HTR-8/SVneo (cell line): ENCODE data around the gene ZNF331.
A peak's percentile ranks its signal among the peaks of the same experiment; 100 is the strongest.

Experiments
- DNase-seq: peaks from one replicate; pipeline ENCODE4 v3.0.0; 2011; ENCODE audit warnings: low spot score, mixed read lengths; ENCODE audit not compliant: insufficient read length
- FAIRE-seq: peaks from 2 replicates; lab custom pipeline; 2011; peaks lifted over from hg19 to GRCh38; lab: Jason Lieb, UNC

ZNF331 gene

DNA sequence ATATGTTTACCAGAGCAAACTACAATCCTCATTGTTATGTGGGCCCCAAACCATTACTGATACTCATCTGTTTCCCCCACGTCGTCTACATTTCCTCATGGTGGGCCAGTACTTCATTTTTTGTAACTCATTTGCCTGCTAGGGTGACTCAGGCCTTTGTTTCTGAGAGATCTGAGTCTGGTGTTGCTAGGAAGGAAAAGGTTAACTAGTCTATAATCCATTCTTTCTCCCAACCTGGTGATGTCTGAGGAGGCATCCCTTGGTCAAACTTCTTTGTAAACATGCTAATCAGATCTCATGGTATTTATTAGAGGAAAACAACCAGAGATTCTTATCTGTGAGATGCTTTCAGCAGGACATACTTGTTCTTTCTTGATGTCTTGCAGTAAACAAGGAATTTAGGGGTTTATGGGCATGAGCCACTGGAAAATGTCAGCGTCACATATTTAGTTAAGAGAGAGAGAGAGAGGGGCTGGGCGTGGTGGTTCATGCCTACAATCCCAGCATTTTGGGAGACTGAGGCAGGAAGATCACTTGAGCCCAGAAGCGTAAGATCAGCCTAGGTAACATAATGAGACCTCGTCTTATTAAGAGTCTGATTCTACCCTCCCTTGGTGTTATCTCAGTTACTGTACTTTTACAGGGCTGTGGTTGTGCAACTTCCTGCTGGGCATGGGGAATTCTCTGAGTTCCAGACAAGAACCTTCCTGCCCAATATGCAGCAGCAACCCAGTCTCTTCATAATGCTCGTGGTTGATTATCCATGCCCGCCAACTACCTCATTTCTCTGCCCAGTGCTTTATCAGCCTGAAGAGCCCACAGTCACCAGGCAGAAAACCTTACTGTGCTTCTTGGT is 84.2 kb downstream of the ZNF331 start:
- FAIRE-seq = no peak
- peak; percentile 48 for DNase-seq

DNA sequence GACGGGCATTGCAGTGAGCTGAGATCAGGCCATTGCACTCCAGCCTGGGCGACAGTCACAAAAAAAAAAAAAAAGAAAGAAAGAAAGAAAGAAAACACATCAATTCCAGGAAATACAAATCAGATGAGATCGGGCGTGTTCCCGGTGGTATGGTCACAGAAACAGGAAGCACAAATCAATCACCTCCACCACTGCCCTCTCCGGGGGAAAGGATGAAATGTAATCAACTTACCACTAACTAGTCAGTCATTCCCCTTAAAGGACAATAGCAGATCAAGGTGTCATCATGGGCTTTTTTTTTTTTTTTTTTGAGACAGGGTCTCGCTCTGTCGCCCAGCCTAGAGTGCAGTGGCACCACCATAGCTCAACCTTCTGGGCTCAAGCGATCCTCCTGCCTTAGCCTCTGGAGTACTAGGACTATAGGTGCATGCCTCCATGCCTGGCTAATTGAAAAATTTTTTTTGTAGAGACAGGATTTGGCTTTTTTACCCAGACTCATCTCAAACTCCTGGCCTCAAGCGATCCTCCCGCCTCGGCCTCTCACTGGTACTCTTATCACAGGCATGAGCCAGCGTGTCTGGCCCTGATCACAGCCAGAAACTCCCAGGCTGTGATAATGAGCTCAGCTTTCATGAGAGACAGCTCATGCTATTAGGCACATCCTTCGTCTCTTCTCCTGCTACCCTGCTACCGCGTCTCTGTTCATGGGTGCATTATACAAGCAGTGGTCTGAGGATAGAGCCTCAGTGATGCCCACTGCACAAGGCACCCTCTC is 87.0 kb downstream of the ZNF331 start:
- no peak for DNase-seq
- FAIRE-seq = no peak

DNA sequence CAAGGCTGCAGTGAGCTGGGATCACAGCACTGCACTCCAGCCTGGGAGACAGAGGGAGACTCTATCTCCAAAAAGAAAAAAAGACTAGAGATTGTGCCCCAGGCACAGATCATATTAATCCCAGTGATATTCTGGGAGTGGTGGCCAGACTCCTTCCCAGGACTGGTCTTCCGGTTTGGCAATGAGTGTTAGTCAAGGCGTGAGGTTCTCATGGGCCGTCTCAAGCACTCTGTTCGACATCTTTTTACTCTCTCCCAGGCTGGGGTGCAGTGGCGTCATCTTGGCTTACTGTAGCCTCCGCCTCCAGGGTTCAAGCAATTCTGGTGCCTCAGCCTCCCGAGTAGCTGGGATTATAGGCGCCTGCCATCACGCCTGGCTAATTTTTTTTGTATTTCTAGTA is 88.5 kb downstream of the ZNF331 start:
- no peak for DNase-seq
- no peak for FAIRE-seq

DNA sequence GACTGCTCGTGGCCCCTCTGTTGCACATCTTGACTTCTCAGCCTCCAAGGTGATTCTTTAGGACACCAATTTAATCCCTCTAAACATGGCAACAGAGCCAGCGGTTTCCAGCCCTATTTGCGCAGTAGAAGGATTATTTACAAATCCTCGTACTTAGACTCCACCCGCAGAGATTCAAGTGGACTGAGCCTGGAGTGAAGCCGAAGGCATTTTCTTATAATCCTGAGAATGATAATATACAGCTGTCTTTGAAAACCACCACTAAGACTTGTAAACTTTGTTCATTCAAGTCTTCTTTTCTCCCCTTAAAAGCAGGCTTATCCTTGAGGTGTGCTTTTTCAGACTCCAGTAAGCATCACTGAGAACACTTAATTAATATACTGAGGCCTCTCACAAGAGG is 89.0 kb downstream of the ZNF331 start:
- FAIRE-seq = no peak

More for the DNA sequence above, 89.0 kb downstream of the ZNF331 start:
- DNase-seq = no peak
